HG03060 (cell line): ENCODE data around the gene NOL4.
"Not testable (repeated sequence)": the region's sequence is repeated elsewhere in the genome, so short reads cannot be mapped to it uniquely, and the experiment has no call there.

Experiments used
- ATAC-seq: cut with Tn5 transposase; IDR thresholded peaks from one replicate; pipeline ENCODE4 v1.9.1; 2021; ENCODE audit warnings: low read depth, moderate number of reproducible peaks; ENCODE audit not compliant: unreplicated experiment

Gene NOL4

DNA sequence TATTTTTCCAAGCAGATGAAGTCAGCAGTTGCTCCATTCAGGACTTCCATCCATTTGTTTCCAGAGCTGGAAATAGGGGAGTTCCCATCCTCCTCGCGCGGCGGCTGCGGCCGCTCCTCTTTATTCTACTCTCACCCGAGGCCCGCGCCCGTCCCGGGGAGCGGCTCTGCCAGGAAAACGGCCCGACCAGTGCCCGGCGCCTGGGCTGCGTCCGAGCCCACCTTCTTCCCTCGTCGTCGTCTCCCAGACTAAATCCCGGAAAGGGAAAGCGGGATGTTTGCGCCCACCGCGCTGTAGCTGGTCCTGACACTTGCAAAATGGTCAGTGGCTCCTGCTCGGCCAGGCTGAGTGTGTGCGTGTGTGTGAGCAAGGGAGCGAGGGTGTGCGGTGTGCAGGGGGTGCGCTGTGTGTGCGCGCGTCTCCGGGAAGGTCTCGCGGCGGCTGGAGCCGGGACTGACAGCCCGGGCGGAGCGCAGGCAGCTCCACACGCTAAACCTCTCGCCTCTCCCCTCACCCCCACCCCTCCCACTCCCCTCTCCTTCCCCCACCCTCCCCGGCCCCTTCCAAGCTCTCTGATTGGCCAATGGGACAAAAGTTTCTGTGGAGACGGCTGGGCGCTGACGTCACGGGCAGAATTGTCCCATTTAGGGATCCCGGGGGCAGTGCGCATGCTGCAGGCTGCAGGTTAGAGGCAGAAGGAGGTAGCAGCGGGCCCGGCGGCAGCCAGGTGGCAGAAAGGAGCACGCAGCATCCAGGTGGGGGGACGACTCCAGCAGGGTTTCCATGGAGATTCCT is at the start of gene NOL4:
Gene NOL4, minus strand, starts transcription at position 491 of the 795 bp plus-strand sequence. CDS start 1,660 bp downstream, outside the sequence.
- ATAC-seq, result no peak

DNA sequence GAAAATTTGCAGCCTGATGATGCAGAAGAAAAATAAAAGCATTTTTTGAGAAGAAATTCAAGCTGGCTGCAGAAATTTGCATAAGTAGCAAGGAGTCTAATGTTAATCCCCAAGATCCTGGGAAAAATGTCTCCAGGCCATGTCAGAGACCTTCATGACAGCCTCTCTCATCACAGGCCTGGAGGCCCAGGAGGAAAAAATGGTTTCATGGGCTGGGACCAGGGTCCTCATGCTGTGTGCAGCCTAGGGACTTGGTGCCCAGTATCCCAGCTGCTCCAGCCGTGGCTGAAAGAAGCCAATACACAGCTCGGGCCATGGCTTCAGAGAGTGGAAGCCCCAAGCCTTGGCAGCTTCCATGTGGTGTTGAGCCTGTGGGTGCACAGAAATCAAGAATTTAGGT is 41.3 kb upstream of the NOL4 start:
- not testable (repeated sequence) for ATAC-seq

- ATAC-seq, result peak; percentile 95
Observed at GRCh38 chr18:34261865-34262780, 37.4 kb upstream of the NOL4 start.

DNA sequence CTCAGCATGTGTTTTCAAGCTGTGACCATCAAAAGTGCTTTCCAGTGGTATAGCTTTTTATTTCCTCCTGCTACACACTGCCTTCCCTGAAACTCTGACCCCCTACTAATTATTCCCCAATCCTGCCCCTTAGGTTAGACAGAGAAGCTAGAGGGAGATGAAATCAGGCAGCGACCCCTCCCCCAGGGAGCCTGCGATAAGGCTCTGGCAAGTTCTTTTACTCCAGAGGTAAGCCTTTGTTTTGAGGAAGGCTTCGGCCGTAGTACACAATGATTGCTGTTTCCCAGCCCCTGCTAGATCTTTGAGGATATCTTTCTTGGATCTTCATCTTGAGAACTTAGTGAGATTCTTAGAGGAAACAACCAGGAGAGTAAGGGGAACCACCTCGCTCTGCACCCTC is 33.5 kb upstream of the NOL4 start:
- ATAC-seq, result no peak

- ATAC-seq, result no peak
Observed at GRCh38 chr18:34251919-34252318, 27.2 kb upstream of the NOL4 start.

GRCh38 chr18:34248727-34249126 is 24.0 kb upstream of the NOL4 start:
- no peak for ATAC-seq

- no peak for ATAC-seq
Observed at GRCh38 chr18:34242739-34243138, 18.0 kb upstream of the NOL4 start.

GRCh38 chr18:34233781-34234388 is 9.2 kb upstream of the NOL4 start:
- ATAC-seq, result not testable (repeated sequence)

GRCh38 chr18:34225218-34225553 is 473 bp upstream of the NOL4 start:
- no peak for ATAC-seq

- no peak for ATAC-seq
Observed at GRCh38 chr18:34223893-34224422, 755 bp downstream of the NOL4 start.

DNA sequence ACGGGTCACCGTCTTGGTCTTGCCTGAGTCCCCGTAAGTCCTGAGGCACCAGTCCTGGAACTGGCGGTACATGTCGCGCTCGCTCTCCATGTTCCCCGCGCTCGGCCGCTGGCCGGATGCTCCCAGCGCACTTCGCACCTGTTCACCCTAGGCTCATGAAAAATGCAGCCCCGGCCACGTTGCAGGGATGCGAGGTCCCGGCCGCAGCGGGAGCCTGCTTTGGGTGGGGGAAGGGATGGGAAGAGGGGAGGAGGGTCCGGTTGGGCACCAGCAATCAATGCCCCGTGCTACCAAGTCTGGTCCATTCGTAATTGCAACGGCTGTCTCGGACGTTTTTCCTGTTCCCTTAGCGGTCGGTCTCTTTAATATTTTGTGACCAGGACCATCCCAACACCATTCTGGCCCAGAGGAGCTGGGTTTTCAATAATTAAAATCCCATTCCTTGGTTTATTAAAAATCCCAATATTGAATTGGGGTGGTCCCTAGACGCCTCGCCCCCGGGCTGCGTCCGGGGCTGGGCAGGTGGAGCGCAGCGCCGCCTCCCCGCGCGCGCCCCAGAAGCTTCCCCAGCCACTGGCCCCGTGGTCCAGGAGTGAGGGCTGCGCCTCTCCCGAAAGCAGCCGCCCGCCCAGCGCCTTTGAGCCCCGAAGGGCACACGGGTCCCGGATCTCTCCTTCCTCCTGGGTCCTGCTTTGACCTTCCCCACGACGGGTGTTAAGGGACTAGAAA is 1.4 kb downstream of the NOL4 start:
- ATAC-seq, result no peak

GRCh38 chr18:34222307-34223163 is 2.2 kb downstream of the NOL4 start:
- ATAC-seq, result peak; percentile 59

DNA sequence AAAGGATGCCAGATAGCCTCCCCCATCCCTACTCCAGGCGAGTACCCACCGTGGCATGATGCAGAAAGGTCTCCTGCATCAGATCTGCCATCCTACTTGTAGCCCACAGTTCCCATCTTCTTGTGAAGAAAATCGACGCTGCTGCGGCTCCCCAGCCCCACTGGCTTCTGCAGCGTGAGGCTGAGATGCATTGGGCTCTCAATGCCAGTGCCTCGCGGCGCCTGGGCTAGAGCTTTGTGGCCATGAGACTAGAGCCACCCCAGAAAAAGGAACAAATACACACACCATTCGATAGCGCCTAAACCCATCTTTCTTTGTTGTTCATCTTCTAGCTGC is 2.8 kb downstream of the NOL4 start:
- ATAC-seq, result no peak

- no peak for ATAC-seq
Observed at GRCh38 chr18:34220081-34220815, 4.5 kb downstream of the NOL4 start.

GRCh38 chr18:34219651-34220050 is 5.1 kb downstream of the NOL4 start:
- no peak for ATAC-seq

DNA sequence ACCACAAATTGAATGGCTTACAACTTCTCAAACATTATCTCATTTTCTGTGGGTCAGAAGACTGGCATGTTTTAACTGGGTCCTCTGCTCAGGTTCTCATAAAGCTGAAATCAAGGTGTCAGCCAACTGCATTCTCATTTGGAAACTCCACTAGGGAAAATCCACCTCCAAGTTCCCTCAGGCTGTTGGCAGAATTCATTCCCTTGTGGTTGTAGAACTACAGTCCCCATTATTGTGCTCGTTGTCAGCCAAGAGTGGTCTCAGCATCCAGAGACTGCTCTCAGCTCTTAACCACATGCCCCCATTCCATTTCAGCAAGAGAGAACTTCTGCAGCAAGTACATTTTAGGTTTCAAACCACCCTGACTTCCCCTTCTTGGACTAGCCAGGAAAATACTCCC is 12.2 kb downstream of the NOL4 start:
- ATAC-seq, result no peak

- ATAC-seq, result no peak
Observed at GRCh38 chr18:34207344-34207851, 17.3 kb downstream of the NOL4 start.

DNA sequence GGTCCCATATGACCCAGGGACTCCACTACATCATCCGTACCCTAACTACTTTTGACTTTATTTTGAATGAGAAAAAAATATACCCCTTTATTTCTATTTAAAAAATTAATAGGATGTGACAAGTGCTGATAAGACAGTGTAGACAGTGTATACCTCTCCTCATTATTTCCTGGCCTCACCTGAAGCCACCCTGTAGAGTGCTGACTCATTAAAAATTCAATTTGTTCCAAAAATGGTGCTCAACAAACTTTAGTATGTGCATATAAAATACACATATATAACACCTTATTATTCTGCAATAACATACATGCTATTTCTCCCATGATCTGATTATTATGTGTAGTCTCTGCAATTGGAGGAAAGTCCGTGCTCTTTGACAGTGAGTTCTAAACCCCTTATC is 20.8 kb downstream of the NOL4 start:
- ATAC-seq, result no peak

DNA sequence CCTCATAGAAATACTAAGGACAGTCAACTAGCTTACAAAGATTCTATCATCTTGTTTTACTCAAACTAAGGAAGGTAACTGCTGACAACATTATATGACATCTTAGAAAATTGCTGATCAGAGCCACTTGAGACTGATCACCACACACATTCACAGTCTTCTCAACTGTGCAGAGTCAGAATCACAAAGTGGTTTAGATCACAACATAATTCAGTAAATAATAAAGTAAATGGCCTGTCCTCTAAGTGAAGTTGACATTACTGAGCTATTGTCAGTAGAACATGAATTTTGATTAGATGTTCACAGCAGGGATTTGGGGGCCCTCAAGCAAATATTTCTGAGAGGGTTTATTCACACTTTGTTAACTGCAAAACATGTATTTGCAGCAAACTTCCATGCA is 28.5 kb downstream of the NOL4 start:
- no peak for ATAC-seq
